IPS-11a (cell line): ENCODE measurements around the gene CENPS.

ENCODE experiments used
- H3K4me3 ChIP-seq: one replicate; pipeline ENCODE4 v1.5.1; 2013; ENCODE audit warnings: low read depth, low read length, control low read depth

Gene CENPS

DNA sequence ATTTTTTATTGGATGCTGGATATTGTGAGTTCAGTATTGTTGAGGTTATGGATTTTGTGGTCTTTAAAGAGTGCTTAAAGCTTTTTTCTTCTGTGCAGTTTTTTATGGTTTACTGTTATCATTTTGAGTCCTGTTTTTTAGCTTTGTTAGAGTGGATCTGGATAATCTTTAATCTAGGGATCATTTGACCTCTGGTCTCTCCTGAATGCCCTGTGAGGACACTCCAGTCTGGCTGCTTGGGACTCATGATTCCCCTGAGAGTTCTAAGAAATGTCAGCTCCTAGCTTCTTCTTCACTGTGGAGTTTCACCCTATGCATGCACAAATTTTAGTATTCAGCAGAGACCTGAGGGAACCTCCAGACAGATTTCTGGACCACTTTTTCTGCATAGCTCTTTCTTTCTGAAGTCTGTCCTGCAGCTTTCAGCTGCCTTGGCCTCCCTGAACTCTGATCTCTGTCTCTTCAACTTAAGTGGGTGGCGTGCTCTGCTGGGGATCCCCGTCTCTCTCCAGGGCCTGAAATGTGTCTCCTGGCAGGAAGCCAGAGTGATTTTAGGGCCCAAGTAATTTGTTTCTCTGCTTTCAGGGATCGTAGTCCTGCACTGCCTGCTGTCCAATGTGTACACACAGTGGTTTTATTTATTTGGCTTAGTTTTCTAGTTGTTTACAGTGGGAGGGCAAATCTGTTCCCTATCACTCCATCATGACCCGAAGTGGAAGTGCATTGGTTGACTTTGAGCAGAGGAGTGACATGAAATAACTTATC lies 59.2 kb downstream of the CENPS start:
- H3K4me3 ChIP-seq = no peak overlapping the region

- H3K4me3 ChIP-seq = no peak overlapping the region
These were observed 60.2 kb downstream of the CENPS start for GRCh38 chr1:10490286-10490970.
